Loucy (cell line): ENCODE measurements around the gene NAV2.

Source experiments
- CTCF ChIP-seq: fragments of 200-600 bp; sonication (generic); conservative IDR thresholded peaks from 2 replicates; pipeline ENCODE4 v1.5.1; 2014; ENCODE audit warnings: mild to moderate bottlenecking, antibody characterized with exemption, low read length
- EZH2phosphoT487 ChIP-seq: fragments of 200-600 bp; IDR thresholded peaks from 2 replicates; pipeline ENCODE4 v1.6.1; 2018; ENCODE audit warnings: antibody characterized with exemption, mild to moderate bottlenecking, moderate library complexity, borderline replicate concordance

DNA sequence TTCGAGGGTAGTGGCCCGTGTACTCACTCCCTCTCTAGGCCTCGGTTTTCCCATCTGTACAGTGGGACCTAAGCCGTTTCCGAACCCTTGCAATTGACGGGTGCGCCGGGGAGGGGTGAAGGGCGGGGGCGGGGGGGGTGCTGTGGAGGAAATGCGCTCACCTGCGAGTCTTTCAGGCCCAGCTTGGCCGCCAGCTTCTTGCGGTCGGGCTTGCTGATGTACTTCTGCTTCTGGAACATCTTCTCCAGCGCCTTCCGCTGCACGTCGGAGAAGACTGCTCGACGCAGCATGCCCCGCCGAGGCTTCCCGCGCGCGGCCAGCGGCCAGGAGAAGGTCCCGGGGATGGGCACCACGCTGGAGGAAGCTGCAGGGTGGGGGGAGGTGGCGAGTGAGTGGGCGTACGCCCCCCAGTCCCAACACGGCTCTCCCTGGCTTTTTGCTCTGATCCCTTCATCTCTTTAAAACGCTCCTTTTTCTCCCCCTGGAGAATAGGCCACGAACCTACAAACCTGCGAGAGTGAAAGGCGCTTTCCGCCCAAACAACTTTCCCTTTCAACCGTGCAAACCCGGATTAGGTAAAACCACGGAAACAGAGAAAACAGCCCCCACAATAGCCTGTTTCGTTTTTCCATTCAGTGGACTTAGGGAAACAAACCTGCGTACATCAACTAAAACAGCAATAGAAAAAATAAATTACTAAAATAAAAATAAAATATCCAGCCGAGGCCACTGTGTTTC lies 444.4 kb downstream of the NAV2 start:
- TF ChIP-seq CTCF (no peak), EZH2phosphoT487 (no peak)
